HCT116 (cell line): ENCODE measurements around the gene MYO16. TPM values are rescaled to one million over a fixed set of nuclear protein-coding genes. Genes with fewer than 3 reads are reported as not detected.

ENCODE experiments used
- ATAC-seq: fragments of 200-7000 bp; cut with Tn5 transposase; 2 replicates; pipeline ENCODE4 v1.9.1; 2020; ENCODE audit warnings: mild to moderate bottlenecking, moderate library complexity
- BruUV-seq: library from RNA; stranded (reverse); fragments of 400-500 nt; replicated peaks from 2 replicates; lab custom pipeline; 2021; lab: Mats Ljungman, UMichigan
- CTCF ChIA-PET: fragments of 300-600 bp; sonication (Branson Sonifier 250); formaldehyde crosslinking; loops from one replicate; lab custom pipeline; 2021; ENCODE audit warnings: antibody characterized with exemption; lab: Charles Lee
- POLR2A ChIA-PET: fragments of 300-600, 350-600 bp; sonication (Branson Sonifier 250); formaldehyde crosslinking; loops from one replicate; lab custom pipeline; 2021; ENCODE audit warnings: antibody characterized with exemption; lab: Charles Lee
- RAD21 ChIA-PET, 2 experiments: fragments of 300-600 bp; sonication (Branson Sonifier 250); formaldehyde crosslinking; loops; one replicate each; lab custom pipeline; 2023; ENCODE audit warnings: low total read pairs in 2 of 2; ENCODE audit not compliant: uncharacterized antibody in 2 of 2, unreplicated experiment in 2 of 2, low non-redundant PET in 1 of 2; lab: Charles Lee
- DNase-seq: peaks from one replicate; pipeline ENCODE4 v3.0.0-alpha.2; 2010; ENCODE audit warnings: low read depth, low spot score
- H2AFZ ChIP-seq: fragments of 200-600 bp; shearing (Covaris generic), sonication (generic); 2 replicates; pipeline ENCODE4 v1.6.1; 2017; ENCODE audit warnings: low read depth, mixed run types, mixed read lengths, antibody characterized with exemption, low read length; ENCODE audit not compliant: poor library complexity, severe bottlenecking
- H3K27ac ChIP-seq: 2 replicates; pipeline ENCODE4 v1.5.1; 2012; ENCODE audit warnings: low read depth, low read length
- H3K27me3 ChIP-seq: fragments of 200-600 bp; sonication (generic); 2 replicates; pipeline ENCODE4 v1.6.1; 2016; ENCODE audit warnings: mixed run types, low read length, mixed read lengths; ENCODE audit not compliant: insufficient read depth
- H3K36me3 ChIP-seq, 2 experiments: fragments of 200-500 bp in 1 of 2; fragments of 200-600 bp in 1 of 2; sonication (Bioruptor generic) in 1 of 2; sonication (generic) in 1 of 2; 2 replicates each; pipeline versions ENCODE4 v1.5.1 to v1.6.1; 2014 to 2016; ENCODE audit warnings: low read length in 2 of 2, inconsistent platforms in 1 of 2, mixed read lengths in 1 of 2, mixed run types in 1 of 2; ENCODE audit not compliant: insufficient read depth in 2 of 2, control insufficient read depth in 1 of 2
- H3K4me1 ChIP-seq, 2 experiments: fragments of 200-600 bp in 1 of 2; sonication (generic) in 1 of 2; 2 replicates each; pipeline versions ENCODE4 v1.5.1 to v1.6.1; 2012 to 2017; ENCODE audit warnings: low read length in 2 of 2, inconsistent platforms in 1 of 2, mild to moderate bottlenecking in 1 of 2, mixed read lengths in 1 of 2, mixed run types in 1 of 2, moderate library complexity in 1 of 2; ENCODE audit not compliant: insufficient read depth in 2 of 2, control insufficient read depth in 1 of 2
- H3K4me2 ChIP-seq: fragments of 200-600 bp; sonication (generic); 2 replicates; pipeline ENCODE4 v1.6.1; 2017; ENCODE audit warnings: mixed run types, low read length, mixed read lengths
- H3K4me3 ChIP-seq, 2 experiments: fragments of 200-600 bp in 1 of 2; sonication (generic) in 1 of 2; replicated peaks in 1 of 2; 2 replicates each; pipeline ENCODE4 v1.5.1; 2011 to 2016; ENCODE audit warnings: low read length in 2 of 2, control low read depth in 1 of 2, low read depth in 1 of 2, mild to moderate bottlenecking in 1 of 2, mixed read lengths in 1 of 2, mixed run types in 1 of 2
- H3K79me2 ChIP-seq: fragments of 200-600 bp; sonication (generic); 2 replicates; pipeline ENCODE4 v1.6.1; 2017; ENCODE audit warnings: mild to moderate bottlenecking, mixed run types, low read length, moderate library complexity, mixed read lengths; ENCODE audit not compliant: insufficient read depth
- H3K9ac ChIP-seq: fragments of 200-600 bp; sonication (generic); 2 replicates; pipeline ENCODE4 v1.6.1; 2016; ENCODE audit warnings: low read length, mixed read lengths
- H3K9me2 ChIP-seq: fragments of 200-600 bp; sonication (generic), shearing (Covaris generic); 2 replicates; pipeline ENCODE4 v1.6.1; 2017; ENCODE audit warnings: mixed run types, mild to moderate bottlenecking, moderate library complexity; ENCODE audit not compliant: insufficient read depth
- H3K9me3 ChIP-seq, 2 experiments: fragments of 200-500 bp in 1 of 2; fragments of 200-600 bp in 1 of 2; sonication (Bioruptor generic) in 1 of 2; sonication (generic) in 1 of 2; 2 replicates each; pipeline ENCODE4 v1.6.1; 2014 to 2017; ENCODE audit warnings: low read length in 2 of 2, mixed read lengths in 2 of 2, inconsistent platforms in 1 of 2, low read depth in 1 of 2, mild to moderate bottlenecking in 1 of 2, mixed run types in 1 of 2, moderate library complexity in 1 of 2; ENCODE audit not compliant: control insufficient read depth in 1 of 2, insufficient read depth in 1 of 2
- H4K20me1 ChIP-seq: fragments of 200-600 bp; sonication (generic), shearing (Covaris generic); 2 replicates; pipeline ENCODE4 v1.6.1; 2017; ENCODE audit warnings: mixed run types, mild to moderate bottlenecking, moderate library complexity; ENCODE audit not compliant: insufficient read depth
- CBX3 ChIP-seq: IDR thresholded peaks from 2 replicates; pipeline ENCODE4 v1.6.1; 2012; ENCODE audit warnings: low read depth
- CEBPB ChIP-seq: IDR thresholded peaks from 2 replicates; pipeline ENCODE4 v1.6.1; 2012; ENCODE audit warnings: low read depth
- ELF1 ChIP-seq: IDR thresholded peaks from 2 replicates; pipeline ENCODE4 v1.6.1; 2012; ENCODE audit warnings: low read depth, borderline replicate concordance
- EZH2 ChIP-seq: fragments of 200-600 bp; sonication (generic); IDR thresholded peaks from 2 replicates; pipeline ENCODE4 v1.6.1; 2017; ENCODE audit warnings: antibody characterized with exemption, mixed run types
- EZH2phosphoT487 ChIP-seq: fragments of 200-600 bp; IDR thresholded peaks from 2 replicates; pipeline ENCODE4 v1.6.1; 2018; ENCODE audit warnings: antibody characterized with exemption, borderline replicate concordance
- FOSL1 ChIP-seq: IDR thresholded peaks from 2 replicates; pipeline ENCODE4 v1.6.1; 2012; ENCODE audit warnings: low read depth
- POLR2A ChIP-seq: IDR thresholded peaks from 2 replicates; pipeline ENCODE4 v1.7.0; 2011; ENCODE audit warnings: borderline replicate concordance; ENCODE audit not compliant: insufficient read depth, insufficient read length; ENCODE audit errors: extremely low read depth
- POLR2AphosphoS5 ChIP-seq: IDR thresholded peaks from 2 replicates; pipeline ENCODE4 v1.6.1; 2011; ENCODE audit warnings: mild to moderate bottlenecking, low read depth, low read length, moderate library complexity
- RAD21 ChIP-seq: IDR thresholded peaks from 2 replicates; pipeline ENCODE4 v1.6.1; 2012; ENCODE audit warnings: low read depth, mild to moderate bottlenecking
- SIN3A ChIP-seq: IDR thresholded peaks from 2 replicates; pipeline ENCODE4 v1.6.1; 2012; ENCODE audit warnings: low read depth
- SP1 ChIP-seq: IDR thresholded peaks from 2 replicates; pipeline ENCODE4 v1.6.1; 2012; ENCODE audit warnings: low read depth
- SRF ChIP-seq: IDR thresholded peaks from 2 replicates; pipeline ENCODE4 v1.6.1; 2012; ENCODE audit warnings: low read depth
- TCF7L2 ChIP-seq: IDR thresholded peaks from 2 replicates; pipeline ENCODE4 v1.7.0; 2011; ENCODE audit warnings: borderline replicate concordance, inconsistent platforms; ENCODE audit not compliant: insufficient read depth, insufficient read length; ENCODE audit errors: extremely low read depth
- ZFX ChIP-seq: fragments of 450-650 bp; IDR thresholded peaks from 2 replicates; pipeline ENCODE4 v1.6.1; 2017
- ZNF274 ChIP-seq: fragments of 200-500 bp; sonication (Bioruptor generic); IDR thresholded peaks from 2 replicates; pipeline ENCODE4 v1.6.1; 2014; ENCODE audit warnings: mild to moderate bottlenecking, low read depth, low read length, inconsistent platforms
- intact Hi-C: fragments of 100-400 bp; cut with micrococcal nuclease; formaldehyde crosslinking; loops from 2 replicates; pipeline ENCODE4 v1.10.0; 2022
- total RNA-seq: library from RNA; stranded (reverse); gene quantifications from one replicate; pipeline ENCODE4 v1.2.1, GENCODE V29; 2021; ENCODE audit not compliant: unreplicated experiment
- TF ChIP-seq, protein P1 (sequence below), 3 experiments: fragments of 200-600 bp in 1 of 3; sonication (generic) in 1 of 3; IDR thresholded peaks in 2 of 3; conservative IDR thresholded peaks in 1 of 3; 2 replicates each; pipeline ENCODE4 v1.5.1; 2012 to 2017; ENCODE audit warnings: low read depth in 2 of 3, low read length in 2 of 3, antibody characterized with exemption in 1 of 3, borderline replicate concordance in 1 of 3, control low read depth in 1 of 3, mild to moderate bottlenecking in 1 of 3, mixed read lengths in 1 of 3, mixed run types in 1 of 3, moderate library complexity in 1 of 3; ENCODE audit not compliant: insufficient read depth in 1 of 3
- TF ChIP-seq, protein P2 (sequence below): IDR thresholded peaks from 2 replicates; pipeline ENCODE4 v1.6.1; 2011; ENCODE audit warnings: mild to moderate bottlenecking, low read length, moderate library complexity; ENCODE audit not compliant: insufficient replicate concordance; ENCODE audit errors: extremely low read depth
- TF ChIP-seq, protein P3 (sequence below): IDR thresholded peaks from 2 replicates; pipeline ENCODE4 v1.6.1; 2012

The MYO16 gene
- total RNA-seq, 1 experiment from 2014 or later, result 0.07 TPM

DNA sequence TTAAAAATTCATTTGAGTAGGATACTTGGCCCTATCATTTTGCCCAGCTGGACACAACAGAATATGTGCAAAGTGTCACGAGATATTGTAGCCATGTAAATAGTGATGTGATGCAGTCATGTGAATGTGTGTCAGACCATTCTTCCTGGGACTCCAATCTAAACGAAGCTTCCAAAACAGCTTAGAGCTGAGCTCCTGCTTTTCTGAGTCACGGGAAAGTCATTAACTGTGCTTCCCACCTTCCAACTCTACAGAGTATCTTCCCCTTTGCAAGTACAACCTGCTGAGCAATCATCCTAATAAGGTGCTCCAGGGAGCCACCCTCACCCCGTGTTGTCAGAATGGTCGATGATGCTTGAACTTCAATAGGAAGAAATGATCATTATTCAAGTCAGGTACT, 294.7 kb downstream of the MYO16 start:
- DNase-seq, result no peak
- RAD21 ChIA-PET, result no interaction called here

More for the DNA sequence above, 294.7 kb downstream of the MYO16 start:
- ChIA-PET POLR2A (no interaction called here), CTCF (interaction anchor here (1.0 kb wide), 1 partner anchor 9 kb away, joined by 3 read pairs; no protein-coding TSS in a partner anchor)
- no peaks in the 10 kb centered on the region for H4K20me1 ChIP-seq
- no peak for ATAC-seq
- no peaks in the 10 kb centered on the region for H3K36me3 ChIP-seq
- TF ChIP-seq EZH2 (no peak), POLR2A (no peak), POLR2AphosphoS5 (no peak), EZH2phosphoT487 (no peak), ZNF274 (no peak), TCF7L2 (no peak), SRF (no peak), ZFX (no peak), ELF1 (no peak), FOSL1 (no peak), SIN3A (no peak), CBX3 (no peak), CEBPB (no peak), RAD21 (no peak), SP1 (no peak)
- TF ChIP-seq, protein P1, sequence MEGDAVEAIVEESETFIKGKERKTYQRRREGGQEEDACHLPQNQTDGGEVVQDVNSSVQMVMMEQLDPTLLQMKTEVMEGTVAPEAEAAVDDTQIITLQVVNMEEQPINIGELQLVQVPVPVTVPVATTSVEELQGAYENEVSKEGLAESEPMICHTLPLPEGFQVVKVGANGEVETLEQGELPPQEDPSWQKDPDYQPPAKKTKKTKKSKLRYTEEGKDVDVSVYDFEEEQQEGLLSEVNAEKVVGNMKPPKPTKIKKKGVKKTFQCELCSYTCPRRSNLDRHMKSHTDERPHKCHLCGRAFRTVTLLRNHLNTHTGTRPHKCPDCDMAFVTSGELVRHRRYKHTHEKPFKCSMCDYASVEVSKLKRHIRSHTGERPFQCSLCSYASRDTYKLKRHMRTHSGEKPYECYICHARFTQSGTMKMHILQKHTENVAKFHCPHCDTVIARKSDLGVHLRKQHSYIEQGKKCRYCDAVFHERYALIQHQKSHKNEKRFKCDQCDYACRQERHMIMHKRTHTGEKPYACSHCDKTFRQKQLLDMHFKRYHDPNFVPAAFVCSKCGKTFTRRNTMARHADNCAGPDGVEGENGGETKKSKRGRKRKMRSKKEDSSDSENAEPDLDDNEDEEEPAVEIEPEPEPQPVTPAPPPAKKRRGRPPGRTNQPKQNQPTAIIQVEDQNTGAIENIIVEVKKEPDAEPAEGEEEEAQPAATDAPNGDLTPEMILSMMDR (IDR thresholded peaks at IDR 0.05 in 2 of 3, conservative IDR thresholded peaks at IDR 0.05 in 1 of 3; ENCODE audit: borderline replicate concordance in 1 of 3, insufficient read depth in 1 of 3, low read depth in 2 of 3, low read length in 2 of 3), result no peak
- TF ChIP-seq, protein P2, sequence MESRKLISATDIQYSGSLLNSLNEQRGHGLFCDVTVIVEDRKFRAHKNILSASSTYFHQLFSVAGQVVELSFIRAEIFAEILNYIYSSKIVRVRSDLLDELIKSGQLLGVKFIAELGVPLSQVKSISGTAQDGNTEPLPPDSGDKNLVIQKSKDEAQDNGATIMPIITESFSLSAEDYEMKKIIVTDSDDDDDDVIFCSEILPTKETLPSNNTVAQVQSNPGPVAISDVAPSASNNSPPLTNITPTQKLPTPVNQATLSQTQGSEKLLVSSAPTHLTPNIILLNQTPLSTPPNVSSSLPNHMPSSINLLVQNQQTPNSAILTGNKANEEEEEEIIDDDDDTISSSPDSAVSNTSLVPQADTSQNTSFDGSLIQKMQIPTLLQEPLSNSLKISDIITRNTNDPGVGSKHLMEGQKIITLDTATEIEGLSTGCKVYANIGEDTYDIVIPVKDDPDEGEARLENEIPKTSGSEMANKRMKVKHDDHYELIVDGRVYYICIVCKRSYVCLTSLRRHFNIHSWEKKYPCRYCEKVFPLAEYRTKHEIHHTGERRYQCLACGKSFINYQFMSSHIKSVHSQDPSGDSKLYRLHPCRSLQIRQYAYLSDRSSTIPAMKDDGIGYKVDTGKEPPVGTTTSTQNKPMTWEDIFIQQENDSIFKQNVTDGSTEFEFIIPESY, result no peak
- TF ChIP-seq, protein P3, sequence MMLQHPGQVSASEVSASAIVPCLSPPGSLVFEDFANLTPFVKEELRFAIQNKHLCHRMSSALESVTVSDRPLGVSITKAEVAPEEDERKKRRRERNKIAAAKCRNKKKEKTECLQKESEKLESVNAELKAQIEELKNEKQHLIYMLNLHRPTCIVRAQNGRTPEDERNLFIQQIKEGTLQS, result no peak
- no peak overlapping the region for H3K27ac ChIP-seq
- no peaks in the 10 kb centered on the region for H3K9me3 ChIP-seq
- no peak overlapping the region for H3K9ac ChIP-seq
- no peaks in the 10 kb centered on the region for H3K27me3 ChIP-seq
- no peaks in the 10 kb centered on the region for H3K9me2 ChIP-seq
- no peak overlapping the region for H3K4me2 ChIP-seq
- BruUV-seq, result no TSS peak
- intact Hi-C loops, result no loop called here
- H3K4me3 ChIP-seq, result no peak overlapping the region
- H2AFZ ChIP-seq, result no peak overlapping the region
- no peaks in the 10 kb centered on the region for H3K79me2 ChIP-seq
- H3K4me1 ChIP-seq, result peaks cover 7 to 11% of the 10 kb centered on the region in 2 experiments; a peak in 3 of 4 replicates
